Stomach (tissue), 9 donors: Measurements from ENCODE around the gene SNAP47. TPM values are rescaled to one million over a fixed set of nuclear protein-coding genes. Genes with fewer than 3 reads are reported as not detected.
A peak's percentile ranks its signal among the peaks of the same experiment; 100 is the strongest.

Source experiments
- DNase-seq, 2 donors: peaks; one replicate each; pipeline versions ENCODE4 v3.0.0 to v3.0.0-alpha.2; 2013 to 2019
- H3K27ac ChIP-seq, 5 donors: fragments of 200-600 bp in 4 of 5; sonication (generic) in 4 of 5; one replicate each; pipeline ENCODE4 v1.5.1; 2013 to 2019; ENCODE audit warnings: mild to moderate bottlenecking in 1 of 5, moderate library complexity in 1 of 5
- H3K27me3 ChIP-seq, 3 donors: fragments of 200-600 bp; sonication (generic); one replicate each; pipeline ENCODE4 v1.5.1; 2017 to 2019; ENCODE audit warnings: mixed run types in 1 of 3
- H3K36me3 ChIP-seq, 4 donors: fragments of 200-600 bp; sonication (generic); 1 replicate in 3 of 4; 2 replicates in 1 of 4; pipeline ENCODE4 v1.5.1; 2016 to 2019
- H3K4me1 ChIP-seq, 4 donors: fragments of 200-600 bp; sonication (generic); one replicate each; pipeline ENCODE4 v1.5.1; 2016 to 2019
- H3K4me3 ChIP-seq, 4 donors: fragments of 200-600 bp; sonication (generic) in 3 of 4; one replicate each; pipeline ENCODE4 v1.5.1; 2016 to 2019; ENCODE audit warnings: mild to moderate bottlenecking in 1 of 4
- H3K9me3 ChIP-seq, 4 donors: fragments of 200-600 bp; sonication (generic); one replicate each; pipeline ENCODE4 v1.5.1; 2016 to 2019
- EP300 ChIP-seq: sonication (generic); formaldehyde crosslinking; IDR thresholded peaks from one replicate; pipeline ENCODE4 v1.6.1; 2017; ENCODE audit warnings: antibody characterized with exemption
- POLR2A ChIP-seq, 4 donors: fragments of 450-650 bp; IDR thresholded peaks; one replicate each; pipeline ENCODE4 v1.6.1; 2016; ENCODE audit warnings: antibody characterized with exemption in 4 of 4, control low read depth in 2 of 4, mild to moderate bottlenecking in 1 of 4, moderate library complexity in 1 of 4
- POLR2AphosphoS5 ChIP-seq, 3 donors: sonication (generic); formaldehyde crosslinking; IDR thresholded peaks; one replicate each; pipeline ENCODE4 v1.6.1; 2016; ENCODE audit warnings: antibody characterized with exemption in 3 of 3
- WGBS, 5 donors: extraction: QIAGEN DNeasy Blood & Tissue Kit in 3 of 5; methylation state at CpG; one replicate each; pipeline versions ENCODE4 v1.1.5 to v1.1.7; 2013 to 2018; 5-methylcytosine and 5-hydroxymethylcytosine counted together
- intact Hi-C: fragments of 100-400 bp; cut with DNase I; formaldehyde crosslinking; loops from one replicate; pipeline ENCODE4 v1.15.1; 2023; ENCODE audit warnings: low total_unique reads
- polyA plus RNA-seq, 3 donors: library from polyadenylated mRNA; stranded (reverse); fragments of 200-250 nt; gene quantifications; one replicate each; pipeline ENCODE4 v1.2.3, GENCODE V29; 2013
- total RNA-seq, 5 donors: library from RNA; depleted of rRNA; stranded (reverse); fragments of >200 nt; gene quantifications; one replicate each; pipeline versions ENCODE4 v1.1.0 to v1.2.3, GENCODE V29; 2014 to 2016
- TF ChIP-seq, protein P1 (sequence below), 7 experiments: fragments of 450-650 bp in 4 of 7; fragments of 200-600 bp in 3 of 7; sonication (generic) in 3 of 7; IDR thresholded peaks; one replicate each; pipeline ENCODE4 v1.5.1; 2016 to 2019; ENCODE audit warnings: antibody characterized with exemption in 7 of 7, control low read depth in 2 of 7, mild to moderate bottlenecking in 1 of 7
- donor health status: healthy with polysubstance abuse.
- donor health status: Bipolar disorder and iron deficiency.
- donor health status: healthy.

SNAP47 gene
- total and polyA plus RNA-seq, 8 donors: 13.7 to 117 (median 27.3) TPM

DNA sequence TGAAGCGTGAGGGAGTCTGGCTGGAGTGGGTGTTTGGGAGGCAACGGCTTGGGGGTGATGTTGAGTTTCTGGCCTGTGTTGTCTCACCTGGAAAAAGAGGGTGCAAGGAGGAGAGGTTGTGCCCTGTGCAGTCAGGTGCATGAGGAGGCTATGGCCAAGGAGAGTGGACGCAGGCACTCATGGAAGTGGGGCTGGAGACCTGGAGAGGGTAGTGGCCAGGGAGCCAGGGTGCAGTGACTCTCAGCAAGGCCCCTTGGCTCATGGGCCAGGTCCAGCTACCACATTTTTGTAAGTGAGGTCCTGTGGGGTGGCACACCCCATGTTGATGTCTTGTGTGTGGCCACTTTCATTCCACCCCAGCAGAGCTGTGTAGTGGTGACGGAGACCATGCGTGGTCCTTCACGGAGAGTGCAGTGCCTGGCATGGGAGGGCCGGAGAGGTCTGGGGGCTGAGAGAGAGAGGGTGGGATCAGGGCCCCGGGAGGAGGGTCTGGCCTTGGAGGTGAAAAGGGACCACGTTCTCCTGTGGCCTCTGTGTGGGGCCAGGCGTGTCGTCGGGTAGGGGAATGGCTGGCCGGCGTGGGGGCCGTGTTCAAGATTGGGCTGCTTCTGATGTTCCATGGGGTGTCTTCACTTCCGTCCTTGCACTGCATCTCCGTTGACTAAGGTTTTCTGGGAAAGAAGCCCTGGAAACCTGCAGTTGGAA, 6.1 kb downstream of the SNAP47 start:
- Histone ChIP-seq H3K9me3 (no peaks in the 10 kb centered on the region), H3K27ac (no peak overlapping the region), H3K4me3 (no peak overlapping the region), H3K27me3 (no peaks in the 10 kb centered on the region), H3K4me1 (peaks cover 7 to 38% (median 10%) of the 10 kb centered on the region in 4 donors), H3K36me3 (peaks cover 0 to 18% (median 14%) of the 10 kb centered on the region in 4 donors)
- 85 to 93% (median 92%) methylated on average over 17 of the region's 17 CpGs for WGBS, 5 donors
- DNase-seq: no peak
- intact Hi-C loops: no loop called here
- TF ChIP-seq EP300 (no peak), POLR2AphosphoS5 (IDR thresholded peaks at IDR 0.05) (no peak), POLR2A (IDR thresholded peaks at IDR 0.05) (no peak)
- TF ChIP-seq, protein P1, sequence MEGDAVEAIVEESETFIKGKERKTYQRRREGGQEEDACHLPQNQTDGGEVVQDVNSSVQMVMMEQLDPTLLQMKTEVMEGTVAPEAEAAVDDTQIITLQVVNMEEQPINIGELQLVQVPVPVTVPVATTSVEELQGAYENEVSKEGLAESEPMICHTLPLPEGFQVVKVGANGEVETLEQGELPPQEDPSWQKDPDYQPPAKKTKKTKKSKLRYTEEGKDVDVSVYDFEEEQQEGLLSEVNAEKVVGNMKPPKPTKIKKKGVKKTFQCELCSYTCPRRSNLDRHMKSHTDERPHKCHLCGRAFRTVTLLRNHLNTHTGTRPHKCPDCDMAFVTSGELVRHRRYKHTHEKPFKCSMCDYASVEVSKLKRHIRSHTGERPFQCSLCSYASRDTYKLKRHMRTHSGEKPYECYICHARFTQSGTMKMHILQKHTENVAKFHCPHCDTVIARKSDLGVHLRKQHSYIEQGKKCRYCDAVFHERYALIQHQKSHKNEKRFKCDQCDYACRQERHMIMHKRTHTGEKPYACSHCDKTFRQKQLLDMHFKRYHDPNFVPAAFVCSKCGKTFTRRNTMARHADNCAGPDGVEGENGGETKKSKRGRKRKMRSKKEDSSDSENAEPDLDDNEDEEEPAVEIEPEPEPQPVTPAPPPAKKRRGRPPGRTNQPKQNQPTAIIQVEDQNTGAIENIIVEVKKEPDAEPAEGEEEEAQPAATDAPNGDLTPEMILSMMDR (IDR thresholded peaks at IDR 0.05): no peak

DNA sequence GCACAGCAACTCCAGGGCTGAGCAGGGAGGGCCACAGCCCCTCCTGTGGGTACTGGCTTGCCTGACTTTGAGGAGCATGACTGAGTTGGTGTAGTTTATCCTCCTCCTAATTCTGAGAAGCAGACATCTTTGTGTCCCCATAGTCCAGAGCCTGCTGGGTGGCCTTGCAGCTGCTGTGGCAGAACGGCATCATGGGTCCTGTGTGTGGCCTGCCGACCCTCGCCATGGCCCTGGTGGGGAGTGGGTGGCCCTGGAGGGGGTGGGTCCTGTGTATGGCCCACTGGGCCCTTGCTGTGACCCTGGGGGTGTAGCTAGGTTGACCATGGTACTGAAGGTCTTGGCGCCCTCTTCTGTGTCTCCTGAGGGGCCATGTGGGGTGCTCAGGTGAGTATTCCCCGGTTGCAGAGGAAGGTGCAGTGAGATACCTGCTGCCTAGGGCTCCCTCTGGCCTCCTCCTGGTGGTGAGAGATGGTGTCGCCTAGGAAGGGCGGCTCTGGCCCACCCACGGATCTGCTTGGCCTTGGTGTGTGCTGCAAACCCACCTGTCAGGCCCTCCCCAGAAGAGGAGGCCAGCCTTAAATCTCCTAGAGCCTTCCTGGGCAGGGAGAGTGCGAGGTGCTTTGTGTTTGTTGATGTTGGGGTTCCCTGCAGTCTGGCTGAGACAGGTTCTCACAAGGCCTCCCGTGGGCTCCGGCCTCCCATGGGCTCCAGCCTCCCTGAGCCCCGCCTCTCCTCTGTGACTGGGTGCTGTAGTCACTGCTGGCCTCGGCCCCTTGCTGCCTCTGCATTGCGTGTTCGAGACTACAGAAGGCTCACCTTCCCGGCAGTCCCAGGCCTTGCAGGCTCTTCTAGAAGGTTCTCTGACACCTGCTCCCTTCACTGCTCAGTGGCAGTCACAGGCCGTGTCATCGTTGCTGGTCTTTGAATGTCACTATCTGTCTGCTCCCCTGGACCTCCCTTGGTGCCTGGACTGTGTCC, 7.8 kb downstream of the SNAP47 start:
- H3K4me1 ChIP-seq: peaks cover 0 to 40% (median 8%) of the 10 kb centered on the region in 4 donors
- TF ChIP-seq EP300: no peak
- TF ChIP-seq POLR2AphosphoS5 (IDR thresholded peaks at IDR 0.05): no peak
- no peak for TF ChIP-seq POLR2A (IDR thresholded peaks at IDR 0.05)
- TF ChIP-seq, protein P1 (IDR thresholded peaks at IDR 0.05): no peak
- intact Hi-C loops: no loop called here
- no peaks in the 10 kb centered on the region for H3K27me3 ChIP-seq
- no peak overlapping the region for H3K4me3 ChIP-seq
- no peaks in the 10 kb centered on the region for H3K9me3 ChIP-seq
- H3K36me3 ChIP-seq: peaks cover 0 to 25% (median 21%) of the 10 kb centered on the region in 4 donors
- DNase-seq: no peak
- H3K27ac ChIP-seq: no peak overlapping the region
- 93 to 97% (median 95%) methylated on average over 9 to 18 of the region's 18 CpGs for WGBS, 5 donors

DNA sequence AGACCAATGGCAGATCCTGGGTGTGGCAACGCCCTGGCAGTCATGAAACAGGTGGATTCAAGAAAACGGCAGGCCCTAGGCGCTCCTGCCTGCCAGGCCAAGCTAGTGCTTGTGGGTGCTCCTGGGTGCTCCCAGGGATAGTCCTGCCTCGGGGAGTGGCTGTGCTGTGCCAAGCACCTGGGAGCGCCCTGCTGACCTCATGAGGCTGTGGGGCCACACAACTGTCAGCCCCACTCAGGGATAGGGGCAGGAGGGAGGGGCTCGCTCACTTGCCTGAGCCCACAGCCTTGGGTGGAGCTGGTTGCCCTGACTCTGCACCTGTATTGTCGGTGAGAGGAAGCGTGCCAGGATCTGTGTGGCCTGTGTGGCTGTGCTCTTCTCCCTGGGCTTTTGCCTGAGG, 9.4 kb downstream of the SNAP47 start:
- TF ChIP-seq POLR2A (IDR thresholded peaks at IDR 0.05): no peak
- TF ChIP-seq POLR2AphosphoS5 (IDR thresholded peaks at IDR 0.05): no peak
- TF ChIP-seq EP300: no peak
- TF ChIP-seq, protein P1 (IDR thresholded peaks at IDR 0.05): no peak

DNA sequence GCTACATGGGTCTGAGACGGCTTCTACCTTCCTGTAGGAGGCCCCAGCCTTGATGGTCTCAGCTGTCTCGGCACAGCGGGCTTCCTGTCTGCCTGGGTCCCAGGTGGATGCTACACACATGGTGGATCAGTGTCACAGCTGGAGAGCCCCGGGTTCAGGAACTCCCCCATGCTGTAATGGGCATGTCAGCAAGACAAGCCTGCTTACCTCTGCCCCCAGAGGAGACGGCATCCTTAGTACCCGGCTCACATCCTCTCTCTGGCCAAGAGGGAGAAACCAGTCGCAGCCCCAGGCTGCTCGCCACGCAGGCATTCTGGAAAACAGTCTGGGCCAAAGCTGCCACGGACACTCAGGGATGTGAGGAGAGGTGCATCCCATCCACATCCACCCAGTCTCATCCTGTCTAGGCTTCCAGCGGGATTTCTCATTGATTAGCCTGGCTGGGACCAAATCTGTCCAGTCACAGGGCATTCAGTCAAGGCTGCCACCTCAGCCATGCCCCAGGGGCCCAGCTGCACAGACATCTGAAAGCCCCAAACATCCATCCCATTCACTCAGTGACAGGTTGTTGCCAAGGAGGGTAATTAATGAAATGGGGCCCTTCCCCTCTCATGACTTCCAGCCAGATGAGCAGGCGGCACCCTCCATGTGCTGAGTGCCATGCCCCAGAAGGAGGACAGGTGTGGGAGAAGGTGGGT, 10.5 kb downstream of the SNAP47 start:
- WGBS, 5 donors: 92 to 96% (median 95%) methylated on average over 10 to 12 of the region's 12 CpGs
- DNase-seq: no peak

More for the DNA sequence above, 9.4 kb downstream of the SNAP47 start:
- peaks cover 0 to 53% (median 19%) of the 10 kb centered on the region in 4 donors for H3K4me1 ChIP-seq
- H3K4me3 ChIP-seq: no peak overlapping the region
- H3K36me3 ChIP-seq: peaks cover 0 to 30% (median 22%) of the 10 kb centered on the region in 4 donors
- no peak overlapping the region for H3K27ac ChIP-seq
- H3K9me3 ChIP-seq: no peaks in the 10 kb centered on the region
- H3K27me3 ChIP-seq: no peaks in the 10 kb centered on the region
- intact Hi-C loops: no loop called here
- no peak for DNase-seq
- WGBS, 5 donors: 65 to 76% (median 67%) methylated on average over 7 to 8 of the region's 8 CpGs

More for the DNA sequence above, 10.5 kb downstream of the SNAP47 start:
- no peaks in the 10 kb centered on the region for H3K27me3 ChIP-seq
- H3K4me3 ChIP-seq: no peak overlapping the region
- peak overlapping the region in 1 of 5 donors; percentile 45 for H3K27ac ChIP-seq
- intact Hi-C loops: no loop called here
- no peaks in the 10 kb centered on the region for H3K9me3 ChIP-seq
- TF ChIP-seq, protein P1 (IDR thresholded peaks at IDR 0.05): no peak
- TF ChIP-seq POLR2AphosphoS5 (IDR thresholded peaks at IDR 0.05) (no peak), EP300 (no peak), POLR2A (IDR thresholded peaks at IDR 0.05) (no peak)
- H3K4me1 ChIP-seq: peaks cover 0 to 51% (median 22%) of the 10 kb centered on the region in 4 donors
- H3K36me3 ChIP-seq: peaks cover 0 to 34% (median 28%) of the 10 kb centered on the region in 4 donors
